SW 1271 (cell line): ENCODE measurements around the gene TRIP10.

ENCODE experiments used
- DNase-seq, 2 experiments: peaks; one replicate each; lab custom pipeline; 2025; lab: John Stamatoyannopoulos, UW

Gene TRIP10

GRCh38 chr19:6711605-6712004 is 27.9 kb upstream of the TRIP10 start:
- DNase-seq: no peak

- DNase-seq: no peak
Observed at GRCh38 chr19:6712231-6712630, 27.2 kb upstream of the TRIP10 start.

- DNase-seq: no peak
Observed at GRCh38 chr19:6712692-6713670, 26.5 kb upstream of the TRIP10 start.

- DNase-seq: no peak
Observed at GRCh38 chr19:6713773-6714692, 25.4 kb upstream of the TRIP10 start.

GRCh38 chr19:6714749-6715555 is 24.5 kb upstream of the TRIP10 start:
- DNase-seq: no peak

GRCh38 chr19:6716610-6716970 is 22.9 kb upstream of the TRIP10 start:
- DNase-seq: no peak

- DNase-seq: no peak
Observed at GRCh38 chr19:6717036-6717435, 22.4 kb upstream of the TRIP10 start.

- DNase-seq: no peak
Observed at GRCh38 chr19:6717441-6717971, 22.0 kb upstream of the TRIP10 start.

- DNase-seq: no peak
Observed at GRCh38 chr19:6718111-6718740, 21.3 kb upstream of the TRIP10 start.

GRCh38 chr19:6718741-6719539 is 20.5 kb upstream of the TRIP10 start:
- DNase-seq: peak in 1 of 2 experiments; percentile 34

- no peak for DNase-seq
Observed at GRCh38 chr19:6719540-6719861, 20.0 kb upstream of the TRIP10 start.

- DNase-seq: no peak
Observed at GRCh38 chr19:6719992-6720368, 19.5 kb upstream of the TRIP10 start.

- no peak for DNase-seq
Observed at GRCh38 chr19:6720369-6721137, 18.9 kb upstream of the TRIP10 start, which contains the start of gene C3. TSS of gene C3 (minus strand) at chr19:6720650. CDS start at chr19:6720589, 61 bp downstream.

GRCh38 chr19:6721138-6721474 is 18.4 kb upstream of the TRIP10 start:
- no peak for DNase-seq

- no peak for DNase-seq
Observed at GRCh38 chr19:6721773-6722172, 17.7 kb upstream of the TRIP10 start.

GRCh38 chr19:6723108-6723618 is 16.3 kb upstream of the TRIP10 start:
- DNase-seq: no peak

GRCh38 chr19:6723738-6724137 is 15.7 kb upstream of the TRIP10 start:
- no peak for DNase-seq

- no peak for DNase-seq
Observed at GRCh38 chr19:6724631-6725492, 14.6 kb upstream of the TRIP10 start.
